Activated gamma-delta T cell treated with anti-CD3 and anti-CD28 coated beads, Interleukin-2, amount 50 U/mL, for 16 hours (primary cell): ENCODE measurements around the gene AFAP1.
A peak's percentile ranks its signal among the peaks of the same experiment; 100 is the strongest.

ENCODE experiments used
- DNase-seq: peaks from one replicate; pipeline ENCODE4 v3.0.0-alpha.2; 2020; ENCODE audit warnings: low read depth

Gene AFAP1

DNA sequence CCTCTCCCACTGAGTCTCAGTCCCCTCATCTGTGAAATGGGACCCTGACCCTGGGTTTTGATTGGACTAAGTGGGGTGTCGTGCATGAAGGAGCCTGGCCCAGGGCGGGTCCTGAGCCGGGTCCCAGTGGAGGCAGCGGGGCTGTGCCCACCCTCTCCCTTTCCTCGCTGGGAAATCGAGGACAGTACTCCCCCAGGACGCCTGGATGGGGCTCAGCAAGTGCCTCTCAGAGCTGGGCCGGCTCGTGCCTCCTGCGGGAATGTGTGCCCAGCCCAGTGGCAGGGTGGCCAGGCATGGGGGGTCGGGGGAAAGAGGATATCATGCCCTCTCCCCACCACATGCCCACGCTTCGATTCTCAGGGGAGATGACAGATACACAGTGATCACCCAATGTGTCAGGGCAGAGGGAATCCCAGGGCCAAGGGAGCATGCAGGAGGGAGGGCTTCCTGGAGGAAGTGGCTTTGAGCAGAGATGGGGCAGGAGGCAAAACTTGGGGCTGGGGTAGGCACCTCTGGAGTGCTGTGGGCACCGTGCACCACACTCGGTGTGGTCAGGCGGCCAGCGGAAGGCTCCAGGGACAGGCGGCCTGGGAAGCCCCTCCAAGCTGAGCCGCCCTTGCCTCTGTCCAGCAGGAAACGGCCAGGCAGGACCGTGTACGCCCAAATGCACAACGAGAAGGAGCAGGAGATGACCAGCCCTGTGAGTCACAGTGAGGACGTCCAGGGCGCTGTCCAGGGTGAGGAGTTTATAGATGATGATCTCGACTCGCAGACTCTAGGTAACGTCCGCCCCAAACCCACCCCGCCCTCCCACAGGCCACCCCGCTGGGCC is 203.0 kb downstream of the AFAP1 start:
- DNase-seq, result no peak

- DNase-seq, result no peak
Observed at GRCh38 chr4:7735961-7736360, 203.7 kb downstream of the AFAP1 start.

- no peak for DNase-seq
Observed at GRCh38 chr4:7735395-7735794, 204.3 kb downstream of the AFAP1 start.

GRCh38 chr4:7734651-7735260 is 204.9 kb downstream of the AFAP1 start:
- DNase-seq, result no peak

- DNase-seq, result no peak
Observed at GRCh38 chr4:7733801-7734650, 205.6 kb downstream of the AFAP1 start.

- DNase-seq, result no peak
Observed at GRCh38 chr4:7733201-7733600, 206.5 kb downstream of the AFAP1 start.

DNA sequence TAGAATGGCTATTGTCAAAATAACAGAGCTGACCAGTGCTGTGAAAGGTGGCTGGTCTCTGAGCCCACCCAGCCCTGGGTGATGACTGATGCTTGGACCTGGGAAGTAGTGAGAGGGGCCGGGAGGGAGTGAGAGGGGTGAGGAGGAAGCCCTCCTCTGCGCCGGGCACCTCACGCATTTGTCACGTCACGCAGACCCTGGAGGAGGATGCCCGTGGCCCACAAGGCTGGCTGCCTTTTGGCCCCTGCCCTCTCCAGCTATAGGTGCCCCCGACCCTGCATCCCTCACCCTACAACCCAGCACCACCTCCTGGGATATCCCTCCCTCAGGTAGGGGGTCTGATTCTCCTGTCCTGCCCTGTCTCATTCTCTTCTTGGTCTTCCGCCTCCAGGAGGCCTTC is 207.4 kb downstream of the AFAP1 start:
- DNase-seq, result no peak

GRCh38 chr4:7731437-7731836 is 208.2 kb downstream of the AFAP1 start:
- DNase-seq, result no peak

DNA sequence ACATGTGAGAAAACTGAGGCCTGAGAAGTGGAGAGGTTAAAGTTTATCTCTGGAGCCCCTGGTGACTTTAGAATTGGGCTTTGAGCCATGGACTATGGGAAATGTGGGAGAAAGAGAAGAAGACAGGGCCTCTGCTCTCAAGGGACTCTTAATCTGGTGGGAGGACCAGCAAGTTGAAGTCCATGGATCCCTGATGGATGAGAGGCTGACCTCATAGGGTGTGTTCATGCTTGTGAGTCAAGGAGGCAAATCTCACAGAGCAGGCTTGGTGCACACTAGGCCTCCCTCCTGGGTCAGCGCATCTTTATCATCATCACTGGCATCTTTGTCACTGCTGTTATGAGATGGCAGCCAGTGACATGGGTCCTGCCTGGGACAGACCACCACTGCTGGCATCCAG is 211.9 kb downstream of the AFAP1 start:
- DNase-seq, result no peak

DNA sequence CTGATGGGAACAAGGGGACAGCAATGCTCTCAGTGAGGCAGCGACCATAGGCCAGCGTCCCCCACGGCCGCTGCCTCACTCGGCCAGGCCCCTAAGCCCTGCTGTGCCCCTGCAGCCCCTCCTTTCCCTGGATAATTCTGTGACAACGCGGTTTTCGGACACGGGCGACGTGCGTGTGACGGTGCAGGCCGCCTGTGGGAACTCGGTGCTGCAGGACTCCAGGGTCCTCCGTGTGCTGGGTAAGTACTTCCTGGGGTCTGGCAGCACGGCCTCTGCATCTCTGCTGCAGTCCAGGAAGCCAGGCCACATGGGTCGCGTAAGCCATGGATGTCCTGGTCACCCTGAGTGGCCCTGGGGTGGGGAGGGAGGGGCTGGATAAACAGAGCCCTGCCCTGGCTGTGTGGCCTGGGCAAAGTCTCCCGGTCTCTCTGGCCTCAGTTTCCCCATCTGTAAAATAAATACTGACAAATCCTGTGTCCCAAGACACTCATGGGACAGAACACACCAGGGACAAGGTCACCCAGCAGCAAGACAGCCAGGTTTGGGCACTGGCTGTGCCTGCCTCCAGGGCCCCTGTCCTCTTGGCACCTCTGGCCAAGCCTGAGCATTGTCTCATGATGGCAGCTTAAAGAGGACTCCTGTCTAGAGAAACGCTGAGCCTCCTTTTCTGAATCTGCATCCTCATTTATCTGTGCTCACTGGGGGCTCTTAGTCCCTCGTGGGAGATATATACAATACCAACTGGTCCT is 212.8 kb downstream of the AFAP1 start:
- no peak for DNase-seq

DNA sequence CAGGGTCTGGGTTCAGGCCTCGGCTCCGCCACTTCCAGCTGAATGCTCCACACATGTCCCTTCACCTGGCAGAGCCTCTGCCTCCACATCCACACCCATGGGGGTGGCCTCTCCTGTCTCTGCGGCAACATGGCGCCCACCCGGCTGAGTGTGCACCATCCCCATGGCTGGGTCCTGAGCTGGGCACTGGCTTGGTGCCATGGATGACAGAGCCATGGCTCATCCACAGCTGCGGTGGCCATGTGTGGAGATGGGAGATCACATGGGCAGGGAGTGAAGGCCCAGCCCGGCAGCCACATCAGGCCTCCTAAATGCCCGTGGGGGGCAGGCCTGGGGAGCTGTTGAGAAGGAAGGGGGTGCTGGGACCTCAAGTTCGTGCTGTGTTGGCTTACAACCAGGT is 213.7 kb downstream of the AFAP1 start:
- no peak for DNase-seq

DNA sequence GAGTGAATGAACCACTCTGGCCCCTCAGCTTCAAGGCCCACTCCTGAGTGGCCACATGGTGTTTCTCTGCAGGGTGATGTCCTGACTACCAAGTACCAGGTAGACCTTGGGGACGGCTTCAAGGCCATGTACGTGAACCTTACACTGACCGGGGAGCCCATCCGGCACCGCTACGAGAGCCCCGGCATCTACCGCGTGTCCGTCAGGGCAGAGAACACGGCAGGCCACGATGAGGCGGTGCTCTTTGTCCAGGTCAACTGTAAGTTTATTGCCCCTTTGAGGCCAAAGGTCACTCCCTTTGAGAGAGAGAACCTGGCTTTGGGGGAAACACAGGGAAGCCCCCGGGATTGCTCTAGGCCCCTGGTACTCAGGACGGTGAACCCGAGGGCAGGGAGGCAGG is 216.0 kb downstream of the AFAP1 start:
- no peak for DNase-seq

DNA sequence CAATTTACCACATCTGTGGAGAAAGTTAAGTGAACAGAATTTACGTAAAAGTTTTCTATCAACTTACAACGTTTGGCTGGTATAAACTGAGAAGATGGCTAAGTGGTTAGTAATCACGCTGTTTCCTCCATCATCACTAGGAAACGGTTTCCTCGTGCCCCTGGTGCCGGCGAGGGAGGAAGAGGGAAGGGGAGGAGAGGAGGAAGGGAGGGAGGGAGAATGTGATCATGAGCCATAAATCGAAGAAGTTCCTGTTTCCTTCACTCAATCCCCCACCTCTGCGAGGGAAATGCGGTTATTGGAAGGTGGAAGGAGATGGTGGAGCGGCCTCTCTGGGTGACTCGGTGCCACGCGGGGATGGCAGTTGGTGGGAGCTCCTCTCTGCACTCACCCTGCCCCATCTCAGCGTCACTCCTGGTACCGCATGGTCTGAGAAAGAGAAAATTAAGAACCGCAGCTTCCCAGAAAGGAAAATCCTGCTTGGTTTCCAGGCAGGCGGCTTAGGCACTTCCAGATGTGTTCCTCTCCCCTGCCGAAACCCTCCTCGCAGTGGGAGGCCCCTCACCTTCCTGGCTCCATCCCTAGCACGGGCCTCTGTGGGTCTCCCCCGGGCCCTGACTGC is 216.8 kb downstream of the AFAP1 start:
- DNase-seq, result no peak

DNA sequence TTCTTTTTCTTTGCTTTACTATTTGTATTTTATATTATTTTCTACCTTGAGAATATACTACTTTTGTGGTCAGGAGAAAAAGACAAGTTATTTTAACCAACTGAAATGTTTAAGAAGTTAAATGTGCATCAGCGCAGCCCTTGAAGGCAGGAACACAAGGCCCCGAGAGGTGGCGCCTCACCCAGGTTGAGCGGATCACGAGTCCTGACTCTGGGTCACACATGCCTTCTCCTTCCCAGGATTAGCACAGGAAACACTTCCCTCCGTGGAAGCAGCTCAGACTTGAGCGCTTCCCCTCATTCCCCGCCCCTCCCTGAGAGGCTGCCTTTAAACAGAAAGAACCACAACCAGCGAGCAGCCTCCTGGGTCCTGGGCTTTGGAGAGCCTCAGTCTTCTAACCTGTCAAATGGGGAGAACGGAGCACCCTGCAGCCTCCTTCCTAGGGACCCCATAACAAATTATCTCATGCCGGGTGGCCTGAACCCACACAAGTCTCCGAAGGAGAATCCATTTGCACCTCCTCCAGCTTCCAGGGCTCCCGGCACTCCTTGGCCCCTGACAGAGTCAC is 217.6 kb downstream of the AFAP1 start:
- DNase-seq, result no peak

DNA sequence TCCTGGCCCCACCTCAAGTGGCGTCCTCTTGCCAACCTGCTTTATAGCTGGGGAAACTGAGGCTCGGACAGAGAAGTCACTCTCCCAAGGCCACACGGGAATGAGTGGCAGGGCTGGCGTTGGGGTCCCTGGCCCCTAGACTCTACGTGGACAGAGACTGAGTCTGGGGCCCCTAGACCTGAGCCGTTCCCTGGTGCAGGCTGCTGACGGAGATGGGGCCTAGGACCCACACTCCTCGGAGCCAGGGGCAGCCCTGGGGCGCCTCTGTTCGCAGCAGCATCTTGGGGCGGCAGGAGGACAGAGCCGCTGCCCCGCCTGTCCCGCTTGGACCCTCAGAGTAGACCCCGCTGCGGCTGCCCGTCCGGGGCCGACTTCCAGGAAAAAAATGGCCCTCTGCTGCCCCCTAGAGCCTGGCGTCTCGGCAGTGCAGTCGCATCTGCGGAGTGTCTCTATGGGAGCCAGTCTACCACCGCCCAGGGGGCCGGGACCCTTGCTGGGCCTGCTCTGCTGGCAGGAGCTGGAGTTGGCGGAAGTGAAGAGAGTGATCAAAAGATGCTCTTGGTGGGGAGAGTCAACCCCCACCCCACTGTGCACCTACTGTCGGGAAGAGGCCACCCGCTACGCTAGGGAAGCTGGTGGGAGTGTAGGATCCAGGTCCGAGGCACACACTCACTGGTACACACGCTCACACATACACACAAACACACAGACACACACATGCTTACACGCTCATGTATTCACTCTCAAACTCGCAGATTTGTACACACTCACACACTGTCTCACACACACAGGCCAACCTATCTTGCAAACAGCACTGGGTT is 220.1 kb downstream of the AFAP1 start:
- DNase-seq, result peak; percentile 43

- no peak for DNase-seq
Observed at GRCh38 chr4:7717946-7718490, 221.6 kb downstream of the AFAP1 start.

DNA sequence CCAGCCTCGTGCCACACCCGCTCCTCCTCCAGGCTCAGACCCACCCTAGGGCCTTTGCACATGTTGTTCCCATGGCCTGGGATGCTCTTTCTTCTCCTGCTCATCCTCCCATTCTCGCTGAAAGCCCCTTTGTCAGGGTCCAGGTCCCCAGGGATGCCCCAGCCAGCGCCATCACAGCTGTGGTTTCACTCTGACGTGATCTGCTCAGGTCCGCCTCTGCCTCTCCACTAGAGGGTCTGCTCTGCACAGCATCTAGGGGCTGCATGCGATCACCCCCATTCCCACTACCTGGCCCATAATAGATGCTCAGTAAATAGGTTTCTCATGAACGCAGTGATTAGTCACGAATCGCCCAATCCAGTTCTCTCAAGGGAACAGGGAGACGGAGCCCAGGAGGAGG is 222.5 kb downstream of the AFAP1 start:
- no peak for DNase-seq

DNA sequence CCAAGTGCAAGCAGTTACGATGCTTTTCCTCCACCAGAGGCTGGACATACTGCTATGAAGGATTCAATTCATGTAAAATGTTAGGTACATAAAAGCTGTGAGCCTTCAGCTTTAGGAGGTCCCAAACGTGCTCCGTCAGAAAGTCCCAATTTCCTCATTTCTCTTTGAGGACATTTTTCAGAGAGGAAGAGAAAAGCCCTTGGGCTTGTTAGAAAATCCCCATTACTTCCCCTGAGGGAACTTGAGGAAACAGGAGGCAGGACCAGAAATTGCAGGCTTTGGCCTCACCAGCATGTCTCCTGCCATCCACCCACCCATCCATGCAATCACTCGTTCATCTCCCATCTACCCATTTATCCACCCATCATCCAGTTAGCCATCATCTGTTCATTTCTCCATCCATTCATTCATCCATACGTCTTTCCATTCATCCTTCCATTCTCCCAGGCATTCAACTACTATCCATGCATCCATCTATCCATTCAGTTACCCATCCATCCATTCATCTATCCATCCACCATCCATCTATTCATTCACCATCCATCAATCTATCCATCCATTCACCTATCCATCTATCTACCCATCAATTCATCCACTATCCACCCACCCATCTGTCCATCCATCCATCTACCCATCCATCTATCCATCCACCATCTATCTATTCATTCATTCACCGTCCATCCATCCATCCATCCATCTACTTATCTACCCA is 223.5 kb downstream of the AFAP1 start:
- DNase-seq, result no peak

GRCh38 chr4:7715271-7716009 is 224.2 kb downstream of the AFAP1 start:
- no peak for DNase-seq
